Muscle of leg (tissue), 11 donors: Measurements from ENCODE around the gene NUP107. TPM values are rescaled to one million over a fixed set of nuclear protein-coding genes. Genes with fewer than 3 reads are reported as not detected.

Experiments used
- DNase-seq: peaks from one replicate; pipeline ENCODE4 v3.0.0; 2013
- H3K27ac ChIP-seq: one replicate; pipeline ENCODE4 v1.5.1; 2013; ENCODE audit warnings: mild to moderate bottlenecking, low read length, control low read depth
- H3K27me3 ChIP-seq: one replicate; pipeline ENCODE4 v1.6.1; 2013; ENCODE audit warnings: low read length; ENCODE audit not compliant: control insufficient read depth, insufficient read depth
- H3K36me3 ChIP-seq: one replicate; pipeline ENCODE4 v1.6.1; 2013; ENCODE audit warnings: low read length; ENCODE audit not compliant: control insufficient read depth, insufficient read depth
- H3K4me1 ChIP-seq: one replicate; pipeline ENCODE4 v1.6.1; 2013; ENCODE audit warnings: low read length; ENCODE audit not compliant: control insufficient read depth, insufficient read depth
- H3K4me3 ChIP-seq: one replicate; pipeline ENCODE4 v1.5.1; 2013; ENCODE audit warnings: low read length, control low read depth
- H3K9me3 ChIP-seq: replicated peaks from 2 replicates; pipeline ENCODE4 v1.6.1; 2013; ENCODE audit warnings: low read depth, low read length; ENCODE audit not compliant: control insufficient read depth
- WGBS: methylation state at CpG from one replicate; pipeline ENCODE4 v1.1.5; 2013; ENCODE audit warnings: missing lambda C conversion rate; ENCODE audit not compliant: insufficient coverage; 5-methylcytosine and 5-hydroxymethylcytosine counted together
- polyA plus RNA-seq, 8 donors: library from polyadenylated mRNA; unstranded; fragments of 120-200 nt; gene quantifications; one replicate each; pipeline versions ENCODE4 v1.2.1 to v1.2.3, GENCODE V29; 2013; ENCODE audit warnings: inconsistent platforms in 1 of 8, low replicate concordance in 1 of 8; ENCODE audit not compliant: insufficient read length in 8 of 8, insufficient read depth in 1 of 8
- total RNA-seq: library from RNA; stranded (reverse); fragments of 120-200 nt; gene quantifications from one replicate; pipeline ENCODE4 v1.2.4, GENCODE V29; 2013

Gene NUP107
- total and polyA plus RNA-seq, 9 donors = 35.3 to 50.2 (median 43.9) TPM

- H3K4me1 ChIP-seq = no peaks in the 10 kb centered on the region
- no peaks in the 10 kb centered on the region for H3K9me3 ChIP-seq
- H3K4me3 ChIP-seq = no peak overlapping the region
- no CpG with 5 or more reads among the region's 2 CpGs for WGBS
- H3K36me3 ChIP-seq = peaks cover 3% of the 10 kb centered on the region
- H3K27ac ChIP-seq = no peak overlapping the region
- no peaks in the 10 kb centered on the region for H3K27me3 ChIP-seq
- no peak for DNase-seq
Observed at GRCh38 chr12:68785358-68785757, 98.6 kb downstream of the NUP107 start.

- H3K36me3 ChIP-seq = peaks cover 3% of the 10 kb centered on the region
- H3K4me3 ChIP-seq = no peak overlapping the region
- H3K27ac ChIP-seq = no peak overlapping the region
- no peaks in the 10 kb centered on the region for H3K27me3 ChIP-seq
- no peaks in the 10 kb centered on the region for H3K4me1 ChIP-seq
- whole genome bisulfite sequencing = no CpG with 5 or more reads among the region's 5 CpGs
- H3K9me3 ChIP-seq = no peaks in the 10 kb centered on the region
- no peak for DNase-seq
Observed at GRCh38 chr12:68785823-68786222, 99.0 kb downstream of the NUP107 start.

GRCh38 chr12:68786929-68787328 lies 100.2 kb downstream of the NUP107 start:
- Histone ChIP-seq H3K36me3 (peaks cover 3% of the 10 kb centered on the region), H3K4me3 (no peak overlapping the region), H3K27ac (no peak overlapping the region), H3K4me1 (no peaks in the 10 kb centered on the region), H3K27me3 (no peaks in the 10 kb centered on the region), H3K9me3 (no peaks in the 10 kb centered on the region)
- no peak for DNase-seq
- WGBS = no CpG with 5 or more reads among the region's 2 CpGs

GRCh38 chr12:68788554-68789143 lies 101.9 kb downstream of the NUP107 start:
- WGBS = no CpG with 5 or more reads among the region's 3 CpGs
- no peak overlapping the region for H3K4me3 ChIP-seq
- DNase-seq = no peak
- no peaks in the 10 kb centered on the region for H3K4me1 ChIP-seq
- peaks cover 2% of the 10 kb centered on the region for H3K36me3 ChIP-seq
- no peaks in the 10 kb centered on the region for H3K9me3 ChIP-seq
- H3K27ac ChIP-seq = no peak overlapping the region
- no peaks in the 10 kb centered on the region for H3K27me3 ChIP-seq

GRCh38 chr12:68789144-68789878 lies 102.5 kb downstream of the NUP107 start:
- DNase-seq = no peak
- no peaks in the 10 kb centered on the region for H3K36me3 ChIP-seq
- WGBS = 93% methylated on average over 9 of the region's 14 CpGs
- H3K4me1 ChIP-seq = no peaks in the 10 kb centered on the region
- no peak overlapping the region for H3K4me3 ChIP-seq
- no peak overlapping the region for H3K27ac ChIP-seq
- H3K27me3 ChIP-seq = no peaks in the 10 kb centered on the region
- no peaks in the 10 kb centered on the region for H3K9me3 ChIP-seq

- no peaks in the 10 kb centered on the region for H3K36me3 ChIP-seq
- WGBS = 93% methylated on average over 3 of the region's 13 CpGs
- no peak for DNase-seq
- H3K4me1 ChIP-seq = no peaks in the 10 kb centered on the region
- H3K4me3 ChIP-seq = no peak overlapping the region
- H3K9me3 ChIP-seq = no peaks in the 10 kb centered on the region
- H3K27ac ChIP-seq = no peak overlapping the region
- H3K27me3 ChIP-seq = no peaks in the 10 kb centered on the region
Observed at GRCh38 chr12:68790081-68790951, 103.5 kb downstream of the NUP107 start.

GRCh38 chr12:68790952-68791234 lies 104.1 kb downstream of the NUP107 start:
- no peak overlapping the region for H3K4me3 ChIP-seq
- H3K9me3 ChIP-seq = no peaks in the 10 kb centered on the region
- H3K36me3 ChIP-seq = no peaks in the 10 kb centered on the region
- H3K27me3 ChIP-seq = no peaks in the 10 kb centered on the region
- H3K4me1 ChIP-seq = no peaks in the 10 kb centered on the region
- no peak overlapping the region for H3K27ac ChIP-seq
- WGBS = no CpG with 5 or more reads among the region's 3 CpGs
- DNase-seq = no peak

- H3K27me3 ChIP-seq = no peaks in the 10 kb centered on the region
- H3K4me1 ChIP-seq = no peaks in the 10 kb centered on the region
- no peaks in the 10 kb centered on the region for H3K36me3 ChIP-seq
- H3K9me3 ChIP-seq = no peaks in the 10 kb centered on the region
- H3K27ac ChIP-seq = no peak overlapping the region
- DNase-seq = no peak
- WGBS = no CpG with 5 or more reads among the region's 2 CpGs
- H3K4me3 ChIP-seq = no peak overlapping the region
Observed at GRCh38 chr12:68791897-68792481, 105.2 kb downstream of the NUP107 start.

- WGBS = no CpG with 5 or more reads among the region's 2 CpGs
- H3K4me1 ChIP-seq = no peaks in the 10 kb centered on the region
- no peaks in the 10 kb centered on the region for H3K9me3 ChIP-seq
- no peaks in the 10 kb centered on the region for H3K36me3 ChIP-seq
- H3K4me3 ChIP-seq = no peak overlapping the region
- no peak overlapping the region for H3K27ac ChIP-seq
- H3K27me3 ChIP-seq = no peaks in the 10 kb centered on the region
- DNase-seq = no peak
Observed at GRCh38 chr12:68792952-68793351, 106.2 kb downstream of the NUP107 start.

GRCh38 chr12:68793436-68793835 lies 106.7 kb downstream of the NUP107 start:
- no peak overlapping the region for H3K27ac ChIP-seq
- WGBS = 83% methylated on average over 1 of the region's 4 CpGs
- no peaks in the 10 kb centered on the region for H3K4me1 ChIP-seq
- H3K4me3 ChIP-seq = no peak overlapping the region
- no peaks in the 10 kb centered on the region for H3K27me3 ChIP-seq
- DNase-seq = no peak
- no peaks in the 10 kb centered on the region for H3K9me3 ChIP-seq
- no peaks in the 10 kb centered on the region for H3K36me3 ChIP-seq
